CD1c-positive myeloid dendritic cell (primary cell): ENCODE measurements around the gene UGGT2.
"Not testable (repeated sequence)": the region's sequence is repeated elsewhere in the genome, so short reads cannot be mapped to it uniquely, and the experiment has no call there.

Source experiments
- DNase-seq: peaks from one replicate; pipeline ENCODE4 v3.0.0-alpha.2; 2016; ENCODE audit errors: extremely low spot score

Gene UGGT2

DNA sequence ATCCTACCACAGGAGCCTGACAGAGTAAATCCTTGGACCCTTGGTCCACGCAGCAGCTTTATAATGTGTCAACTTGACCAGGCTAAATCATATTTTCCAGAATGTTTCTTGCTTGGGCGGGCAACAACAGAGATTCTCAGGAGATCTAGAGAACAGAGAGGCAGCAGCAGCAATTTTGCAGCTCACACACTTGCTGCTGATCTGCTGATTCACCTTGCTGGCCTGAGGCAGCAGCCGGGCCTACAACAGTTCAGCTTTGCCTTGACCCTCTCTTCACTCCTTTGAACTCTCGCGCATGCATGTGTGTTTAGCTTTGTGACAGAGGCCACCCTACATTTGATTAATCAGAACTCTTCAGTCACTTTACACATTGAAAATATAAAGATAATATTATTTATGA lies 159.3 kb downstream of the UGGT2 start:
- no peak for DNase-seq

DNA sequence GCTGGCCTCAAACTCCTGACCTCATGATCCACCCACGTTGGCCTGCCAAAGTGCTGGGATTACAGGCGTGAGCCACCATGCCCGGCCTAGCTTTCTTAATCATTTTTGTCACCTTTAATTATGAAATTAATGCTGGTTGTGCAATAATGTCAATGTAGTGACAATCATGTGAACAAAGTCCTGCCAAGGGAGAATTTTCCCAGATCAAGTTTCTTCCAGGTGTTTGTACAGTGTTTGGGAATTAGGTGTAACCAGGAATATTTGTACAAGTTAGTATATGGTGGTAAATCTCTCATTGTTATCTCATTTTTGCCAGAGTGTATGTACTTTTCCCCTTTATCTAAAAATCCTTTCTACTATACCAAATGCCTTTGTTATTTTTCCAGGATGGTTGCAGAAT lies 171.1 kb downstream of the UGGT2 start:
- DNase-seq, result no peak

DNA sequence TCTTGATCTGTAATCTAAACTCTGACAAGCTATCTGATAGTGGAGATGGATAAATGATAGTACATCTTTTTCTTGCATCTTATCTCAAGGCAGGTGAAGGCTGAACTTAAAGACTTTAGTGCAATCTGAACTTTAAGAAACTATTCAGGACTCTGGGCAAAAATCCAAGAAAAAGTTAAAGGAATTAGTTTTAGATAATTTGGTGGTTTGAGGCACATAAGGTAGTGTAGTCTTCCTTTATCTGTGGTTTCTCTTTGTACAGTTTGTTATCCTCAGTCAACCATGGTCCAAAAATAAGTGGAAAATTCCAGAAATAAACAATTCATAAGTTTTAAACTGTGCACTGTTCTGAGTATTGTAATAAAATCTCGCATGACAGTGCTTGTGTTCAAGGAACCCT lies 172.9 kb downstream of the UGGT2 start:
- no peak for DNase-seq

DNA sequence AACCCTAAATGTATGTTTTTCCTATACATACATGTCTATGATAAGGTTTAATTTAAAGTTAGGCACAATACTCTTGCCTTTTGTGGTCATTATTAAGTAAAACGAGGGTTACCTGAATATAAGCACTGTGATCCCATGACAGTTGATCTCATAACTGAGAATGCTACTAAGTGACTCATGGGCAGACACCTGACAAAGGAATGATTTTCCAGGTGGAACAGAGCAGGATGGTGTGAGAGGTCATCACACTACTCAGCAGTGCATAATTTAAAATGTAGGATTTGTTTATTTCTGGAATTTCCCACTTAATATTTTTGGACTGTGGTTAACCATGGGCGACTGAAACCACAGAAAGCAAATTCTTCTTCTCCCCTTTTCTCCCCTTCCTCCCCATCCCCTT lies 178.9 kb downstream of the UGGT2 start:
- no peak for DNase-seq

DNA sequence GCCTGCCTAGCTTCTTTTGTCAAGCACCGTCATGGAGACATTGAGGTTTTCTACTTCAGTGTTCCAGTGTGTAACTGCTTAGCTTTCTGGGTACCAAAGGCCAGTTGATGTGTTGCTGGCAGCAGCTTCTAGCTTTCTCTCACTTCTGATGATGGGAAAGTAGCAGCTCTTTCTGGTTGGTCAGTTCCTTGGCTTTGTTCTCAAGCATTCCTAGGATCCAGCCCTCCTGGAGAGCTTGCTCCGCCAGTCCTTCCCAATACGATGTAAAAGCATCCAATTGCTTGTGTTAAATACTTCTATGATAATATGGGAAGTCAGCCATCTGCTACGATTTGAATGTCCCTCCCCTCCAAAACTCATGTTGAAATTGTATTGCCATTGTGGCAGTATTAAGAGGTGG lies 182.8 kb downstream of the UGGT2 start:
- DNase-seq, result no peak

DNA sequence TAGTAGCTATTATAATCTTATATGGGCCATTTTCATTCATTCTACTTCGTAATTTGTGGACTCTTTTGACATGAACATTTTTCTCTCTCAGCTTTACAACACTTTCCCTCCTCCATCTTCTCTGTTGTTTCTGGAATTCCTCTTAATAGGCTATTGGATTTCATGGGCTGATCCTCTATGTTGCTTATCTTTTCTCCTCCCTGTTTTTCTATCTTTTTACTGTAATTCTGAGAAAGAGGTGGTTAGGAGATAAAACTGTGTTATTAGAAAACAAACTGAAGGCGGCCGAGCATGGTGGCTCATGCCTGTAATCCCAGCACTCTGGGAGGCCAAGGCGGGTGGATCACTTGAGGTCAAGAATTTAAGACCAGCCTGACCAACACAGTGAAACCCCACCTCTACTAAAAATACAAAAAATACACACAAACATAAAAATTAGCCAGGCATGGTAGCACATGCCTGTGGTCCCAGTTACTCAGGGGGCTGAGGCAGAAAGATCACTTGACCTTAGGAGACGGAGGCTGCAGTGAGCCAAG lies 188.1 kb downstream of the UGGT2 start:
- no peak for DNase-seq

DNA sequence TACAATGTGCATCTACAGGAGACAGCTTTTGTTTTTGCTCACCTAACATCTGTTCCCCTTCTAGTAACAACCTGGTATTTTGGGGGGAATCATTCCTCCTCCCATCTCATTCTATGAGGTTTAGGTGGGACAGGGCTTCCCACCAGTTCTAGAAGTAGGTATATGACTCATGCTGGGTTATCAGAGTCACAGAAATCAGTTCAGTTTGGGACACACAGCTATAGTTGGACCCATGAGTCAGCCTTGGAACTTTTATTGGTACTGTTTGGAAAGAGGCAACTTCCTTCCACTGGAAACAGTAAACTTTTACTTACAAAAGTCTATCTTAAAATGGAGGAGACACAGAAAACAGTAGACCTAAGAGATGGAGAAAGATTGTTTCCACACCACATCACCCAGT lies 190.8 kb downstream of the UGGT2 start:
- no peak for DNase-seq

DNA sequence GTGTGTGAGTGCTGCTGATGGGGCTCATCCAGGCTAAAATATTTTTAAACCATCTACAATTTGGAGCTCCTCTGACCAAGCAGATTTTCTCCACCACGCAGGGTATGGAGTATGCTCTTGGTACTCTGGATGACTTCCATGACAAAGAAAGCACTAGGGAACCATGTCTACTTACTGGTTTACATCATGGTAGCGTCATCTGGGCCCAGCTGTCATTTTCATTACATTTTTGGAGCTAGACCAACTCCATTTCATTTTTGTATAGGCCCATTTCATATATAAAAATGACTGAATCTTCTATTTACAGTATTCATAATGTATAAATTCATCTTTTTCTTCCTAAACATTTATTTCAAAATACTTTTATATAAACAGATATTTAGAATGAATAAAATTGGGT lies 191.9 kb downstream of the UGGT2 start:
- DNase-seq, result no peak

DNA sequence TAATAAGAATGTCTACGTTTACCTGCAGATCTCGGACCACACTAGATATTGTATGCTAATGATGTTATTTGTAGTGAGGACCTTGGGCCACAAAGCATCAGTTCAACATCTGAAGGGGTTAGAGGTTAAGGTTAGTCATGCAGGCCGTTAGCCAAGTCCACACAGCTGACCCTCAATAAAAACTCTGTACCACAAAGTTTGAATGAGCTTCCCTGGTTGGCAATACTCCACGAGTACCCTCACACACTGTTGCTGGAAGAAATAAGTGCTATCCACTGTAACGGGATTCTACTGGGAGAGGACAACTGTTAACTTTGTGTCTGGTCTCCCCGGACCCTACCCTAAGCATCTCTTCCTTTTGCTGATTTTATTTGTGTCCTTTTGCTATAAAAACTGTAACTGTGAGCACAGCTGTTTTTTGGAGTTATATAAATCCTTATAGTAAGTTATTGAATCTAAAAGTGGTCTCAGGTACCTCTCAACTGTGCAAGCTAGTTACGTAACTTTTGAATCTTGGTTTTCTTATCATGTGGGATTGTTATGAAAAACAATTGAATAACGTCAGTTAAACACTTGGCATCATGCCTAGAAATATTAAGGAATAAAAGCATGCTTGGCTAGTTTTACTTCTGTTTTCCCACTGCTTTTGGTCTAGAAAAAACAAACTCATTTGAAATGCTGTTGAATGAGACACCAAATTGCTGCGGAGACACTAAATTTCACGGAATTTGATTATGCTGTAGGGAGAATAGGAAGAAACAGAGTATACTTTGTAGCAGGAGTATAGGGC lies 194.7 kb downstream of the UGGT2 start:
- peak; percentile 64 for DNase-seq

DNA sequence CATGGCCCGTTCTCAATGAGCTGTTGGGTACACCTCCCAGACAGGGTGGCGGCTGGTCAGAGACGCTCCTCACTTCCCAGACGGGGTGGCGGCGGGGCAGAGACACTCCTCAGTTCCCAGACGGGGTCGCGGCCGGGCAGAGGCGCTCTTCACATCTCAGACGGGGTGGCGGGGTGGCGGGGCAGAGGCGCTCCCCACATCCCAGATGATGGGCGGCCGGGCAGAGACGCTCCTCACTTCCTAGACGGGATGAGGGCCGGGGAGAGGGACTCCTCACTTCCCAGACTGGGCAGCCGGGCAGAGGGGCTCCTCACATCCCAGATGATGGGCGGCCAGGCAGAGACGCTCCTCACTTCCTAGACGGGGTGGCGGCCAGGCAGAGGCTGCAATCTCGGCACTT lies 207.5 kb downstream of the UGGT2 start:
- not testable (repeated sequence) for DNase-seq

DNA sequence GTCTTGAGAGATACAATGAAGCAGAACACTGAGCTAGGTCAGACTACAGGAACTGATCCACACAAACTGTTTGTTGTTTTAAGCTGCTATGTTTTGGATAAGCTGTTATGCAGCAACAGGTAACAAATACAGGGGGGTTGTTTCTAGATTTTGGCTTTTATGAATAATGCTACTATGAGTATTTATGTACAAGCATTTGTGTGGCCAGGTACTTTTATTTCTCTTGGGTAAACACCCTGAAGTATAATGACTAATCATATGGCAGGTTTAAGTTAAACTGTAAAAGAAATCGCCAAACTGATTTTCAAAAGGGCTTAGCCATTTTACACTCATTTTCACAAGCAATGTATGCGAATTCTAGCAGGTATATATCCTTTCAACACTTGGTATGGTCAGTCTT lies 210.3 kb downstream of the UGGT2 start:
- DNase-seq, result no peak

DNA sequence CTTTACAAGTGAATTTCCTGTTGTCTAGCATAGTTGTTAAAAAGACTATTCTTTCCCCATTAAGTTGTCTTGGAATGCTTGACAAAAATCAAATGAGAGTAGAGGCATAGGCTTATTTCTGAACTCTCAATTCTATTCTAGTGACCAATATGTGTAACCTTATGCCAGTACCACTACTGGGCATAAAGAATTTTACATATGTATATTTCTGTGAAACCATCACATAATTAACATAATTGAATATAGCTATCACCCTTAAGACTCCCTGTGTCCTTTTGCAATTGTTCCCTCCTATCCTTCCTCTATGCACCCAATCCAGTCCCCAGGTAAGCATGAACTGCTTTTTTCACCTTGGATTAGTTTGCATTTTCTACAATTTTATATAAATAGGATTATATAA lies 211.3 kb downstream of the UGGT2 start:
- DNase-seq, result no peak

DNA sequence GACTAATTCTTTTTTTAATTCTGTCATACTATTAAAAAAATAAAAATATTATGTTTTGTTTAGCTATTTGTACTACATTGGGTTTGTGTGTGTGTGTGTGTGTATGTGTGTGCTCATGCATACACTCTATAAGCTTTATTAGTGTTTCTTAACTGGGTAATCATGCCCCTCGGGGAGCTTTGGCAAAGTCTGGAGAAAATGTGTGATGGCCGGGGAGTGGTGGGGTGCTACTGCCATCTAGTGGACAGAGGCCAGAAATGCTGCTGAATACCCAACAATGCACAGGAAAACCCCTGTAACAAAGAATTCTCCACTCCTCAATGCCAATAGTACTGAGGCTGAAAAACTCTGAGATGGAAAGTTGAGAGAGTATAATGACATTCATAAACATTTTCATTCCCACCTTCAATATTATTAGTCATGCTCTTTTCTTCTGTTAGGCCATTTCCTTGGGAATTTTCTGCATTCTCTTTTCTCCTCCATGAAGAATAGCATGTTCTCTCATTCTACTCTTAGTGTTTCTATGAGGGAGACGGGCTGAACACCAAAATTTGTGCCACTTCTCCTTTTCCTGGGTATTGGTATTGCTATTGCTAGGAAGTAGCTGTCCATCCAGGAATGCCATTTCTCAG lies 219.0 kb downstream of the UGGT2 start:
- peak; percentile 73 for DNase-seq

DNA sequence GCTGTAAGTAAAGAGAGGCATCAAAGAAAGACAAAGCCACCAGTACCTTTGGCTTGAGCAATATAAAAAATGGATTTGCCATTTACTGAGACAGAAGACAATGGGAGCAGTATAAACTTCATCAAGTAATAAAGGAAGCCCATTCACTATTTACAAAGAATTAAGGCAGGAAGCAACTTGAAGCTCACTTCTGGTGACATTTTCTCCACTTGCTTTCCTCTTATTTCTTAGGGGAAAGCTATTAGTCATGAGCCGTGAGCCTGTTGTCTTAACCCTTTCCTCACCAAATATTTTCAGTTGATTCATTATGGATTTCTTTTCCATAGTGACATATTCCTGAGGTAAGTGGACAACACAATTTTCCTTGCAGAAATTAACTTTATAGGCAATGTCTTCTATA lies 219.5 kb downstream of the UGGT2 start:
- no peak for DNase-seq

DNA sequence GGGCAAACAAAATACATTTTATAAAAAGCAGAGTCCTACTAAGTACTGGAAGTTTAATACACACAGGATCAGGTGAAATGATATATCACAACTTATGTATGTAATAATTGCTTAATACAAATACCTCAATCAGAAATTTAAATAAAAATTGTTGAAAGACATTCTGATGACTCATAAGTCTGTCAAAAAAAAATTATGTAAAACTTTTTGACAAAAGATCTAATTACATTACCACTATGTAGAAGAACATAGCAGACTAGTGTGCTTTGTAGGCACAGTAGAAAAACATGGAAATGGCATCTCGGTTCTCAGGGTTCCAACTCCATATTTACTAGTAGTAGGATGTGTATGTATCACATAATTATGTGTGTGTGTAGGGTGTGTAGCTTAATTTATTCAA lies 220.1 kb downstream of the UGGT2 start:
- DNase-seq, result no peak

DNA sequence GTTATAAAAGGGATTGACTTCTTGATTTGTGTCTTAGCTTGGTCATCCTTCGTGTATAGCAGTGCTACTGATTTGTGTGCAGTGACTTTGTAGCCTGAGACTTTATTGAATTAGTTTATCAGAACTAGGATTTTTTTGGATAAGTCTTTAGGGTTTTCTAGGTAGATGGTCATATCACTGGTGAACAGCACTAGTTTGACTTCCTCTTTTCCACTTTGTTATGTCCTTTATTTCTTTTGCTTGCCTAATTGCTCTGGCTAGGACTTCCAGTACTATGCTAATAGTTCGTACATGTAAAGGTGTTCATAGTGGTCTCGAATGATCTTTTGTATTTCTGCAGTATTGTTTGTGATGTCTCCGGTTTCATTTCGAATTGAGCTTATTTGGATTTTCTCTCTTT lies 230.9 kb downstream of the UGGT2 start:
- no peak for DNase-seq

DNA sequence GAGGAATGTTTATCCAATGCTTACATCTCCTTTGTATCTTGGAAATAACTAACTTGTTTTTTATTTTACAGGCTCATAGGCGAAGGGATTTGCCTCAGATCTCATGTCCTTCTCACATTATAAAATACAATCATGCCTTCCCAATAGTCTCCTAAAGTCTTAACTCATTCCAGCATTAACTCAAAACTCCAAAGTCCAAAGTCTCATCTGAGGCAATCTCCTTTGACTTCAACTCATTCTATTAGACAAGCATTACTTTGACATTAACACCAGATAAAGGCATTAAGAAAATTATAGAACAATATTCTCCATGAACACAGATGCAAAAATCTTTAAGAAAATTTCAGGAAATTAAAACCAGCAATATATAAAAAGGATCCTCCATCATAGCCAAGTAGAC lies 238.7 kb downstream of the UGGT2 start:
- no peak for DNase-seq

DNA sequence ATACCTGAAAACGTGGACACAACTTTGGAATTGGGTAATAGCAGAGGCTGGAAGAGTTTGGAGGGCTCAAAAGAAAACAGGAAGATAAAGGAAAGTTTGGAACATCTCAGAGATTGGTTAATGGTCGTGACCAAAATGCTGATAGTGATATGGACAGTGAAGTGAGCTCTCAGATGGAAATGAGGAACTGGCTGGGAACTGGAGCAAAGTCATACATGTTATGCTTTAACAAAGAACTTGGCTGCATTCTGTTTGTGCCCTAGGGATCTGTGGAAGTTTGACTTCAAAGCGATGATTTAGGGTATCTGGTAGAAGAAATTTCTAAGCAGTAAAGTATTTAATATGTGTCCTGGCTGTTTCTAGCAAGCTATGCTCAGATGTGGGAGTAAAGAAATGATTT lies 240.1 kb downstream of the UGGT2 start:
- no peak for DNase-seq

DNA sequence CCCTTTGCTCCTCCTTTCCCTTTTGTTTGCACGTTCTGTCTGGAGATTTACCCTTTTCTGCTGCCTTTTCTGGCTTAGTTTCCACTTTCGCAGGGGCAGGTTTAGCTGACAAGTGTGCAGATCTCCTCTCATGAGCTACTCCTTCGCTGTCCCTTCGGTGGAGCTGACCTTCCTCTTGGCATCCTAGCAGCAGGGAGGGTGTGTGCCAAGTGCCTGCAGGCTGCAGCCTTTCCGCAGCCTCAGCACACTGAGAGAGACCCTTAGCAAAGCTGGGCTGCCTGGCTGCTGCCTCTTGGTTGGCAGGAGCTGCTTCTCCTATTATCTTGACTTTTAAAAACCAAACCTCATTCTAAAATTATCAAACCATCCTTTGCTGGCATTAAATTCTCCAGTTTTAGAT lies 243.8 kb downstream of the UGGT2 start:
- no peak for DNase-seq

DNA sequence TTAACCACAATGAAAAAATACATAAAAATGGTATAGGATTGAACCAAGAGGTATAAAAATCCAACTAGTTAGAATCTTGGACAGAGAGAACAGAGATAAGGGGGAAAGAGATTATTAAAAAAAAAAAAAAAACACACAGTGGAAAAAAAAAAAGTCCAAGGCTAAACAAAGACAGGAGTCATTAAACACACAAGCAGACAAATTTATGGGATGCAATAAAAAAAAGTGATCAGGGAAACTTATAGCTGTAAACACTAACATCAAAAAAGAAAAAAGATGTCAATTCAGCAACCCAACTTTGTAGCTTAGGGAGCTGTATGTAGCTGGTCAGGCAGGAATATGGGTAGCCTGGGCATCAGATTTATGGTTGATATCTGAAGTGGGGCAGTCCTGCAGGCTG lies 247.3 kb downstream of the UGGT2 start:
- DNase-seq, result no peak

DNA sequence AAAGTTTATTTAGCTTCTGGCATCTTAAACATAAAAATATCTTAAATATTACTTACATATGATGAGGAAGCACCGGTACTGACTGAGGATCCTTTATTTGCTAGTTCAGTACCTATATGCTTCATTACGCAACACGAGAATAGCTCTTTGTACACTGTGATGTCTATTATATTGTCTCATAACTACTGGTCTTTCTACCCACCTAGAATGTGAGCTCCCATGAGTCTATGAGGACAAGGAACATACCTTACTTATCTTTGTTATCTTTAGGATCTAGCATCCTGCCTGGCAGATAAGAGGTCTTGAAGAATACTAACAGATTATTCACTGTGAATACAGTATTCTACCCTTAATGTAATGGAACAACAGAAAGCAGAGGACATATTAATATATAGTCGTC lies 251.4 kb downstream of the UGGT2 start:
- DNase-seq, result no peak

DNA sequence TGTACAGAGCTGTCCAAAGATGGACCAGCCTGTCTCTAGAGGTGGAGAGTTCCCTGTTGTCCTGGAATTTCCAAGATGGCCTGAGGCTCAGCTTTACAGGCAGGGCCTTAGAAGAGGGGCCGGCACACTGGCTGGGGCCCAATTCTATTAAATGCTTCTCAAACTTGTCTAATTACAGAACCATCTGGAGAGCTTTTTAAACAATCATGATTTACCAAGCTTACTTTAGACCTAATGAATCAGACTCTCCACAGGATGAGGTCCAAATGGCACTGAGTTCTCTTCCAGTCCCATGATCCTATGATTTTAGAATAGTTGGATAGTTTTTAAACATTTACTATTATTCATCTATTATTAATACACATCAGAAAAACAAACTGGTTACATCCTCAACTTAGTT lies 252.8 kb downstream of the UGGT2 start:
- DNase-seq, result no peak

DNA sequence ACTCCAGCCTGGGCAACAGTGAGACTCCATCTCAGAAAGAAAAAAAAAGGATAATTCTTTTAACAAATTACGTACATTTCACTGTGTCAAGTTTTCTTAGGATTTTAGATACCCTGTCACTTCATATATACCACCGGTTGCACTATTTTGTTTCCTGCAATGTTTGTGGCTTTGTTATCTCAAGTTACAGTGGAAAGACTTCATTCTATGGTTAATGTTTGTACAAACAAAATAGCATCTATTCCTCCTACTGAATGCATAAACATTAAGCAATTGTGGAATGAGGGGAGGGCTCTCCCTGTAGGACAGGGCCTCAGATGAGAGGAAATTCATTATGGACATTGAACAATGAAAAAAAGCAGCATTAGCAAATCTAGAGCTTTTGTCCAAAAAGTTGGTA lies 256.2 kb downstream of the UGGT2 start:
- no peak for DNase-seq

DNA sequence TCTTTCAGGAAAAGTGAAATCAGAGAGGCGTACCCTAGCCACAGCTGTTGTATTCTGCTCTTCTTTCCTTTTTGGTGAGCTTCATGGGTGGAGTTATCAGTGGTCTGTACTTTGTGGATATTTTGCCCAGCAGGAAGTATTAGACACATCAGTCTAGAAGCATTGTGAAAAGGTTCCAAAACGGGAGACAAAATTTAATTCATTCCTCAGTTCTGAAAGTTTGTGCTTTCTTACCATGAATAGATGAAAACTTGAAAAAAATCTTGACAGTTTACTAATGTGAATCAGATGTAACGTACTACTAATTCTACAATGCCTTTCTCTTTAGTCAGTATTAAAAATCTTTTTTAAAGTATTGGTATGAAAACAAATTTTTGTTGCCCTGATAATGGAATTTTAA lies 259.4 kb downstream of the UGGT2 start:
- no peak for DNase-seq
